HuH-7 (cell line): ENCODE measurements around the gene BCL2L12.

Experiments
- DNase-seq: peaks from one replicate; pipeline ENCODE4 v3.0.0; 2011; ENCODE audit warnings: low spot score

Gene BCL2L12

GRCh38 chr19:49642492-49643035, 23.2 kb upstream of the BCL2L12 start:
- DNase-seq: no peak

DNA sequence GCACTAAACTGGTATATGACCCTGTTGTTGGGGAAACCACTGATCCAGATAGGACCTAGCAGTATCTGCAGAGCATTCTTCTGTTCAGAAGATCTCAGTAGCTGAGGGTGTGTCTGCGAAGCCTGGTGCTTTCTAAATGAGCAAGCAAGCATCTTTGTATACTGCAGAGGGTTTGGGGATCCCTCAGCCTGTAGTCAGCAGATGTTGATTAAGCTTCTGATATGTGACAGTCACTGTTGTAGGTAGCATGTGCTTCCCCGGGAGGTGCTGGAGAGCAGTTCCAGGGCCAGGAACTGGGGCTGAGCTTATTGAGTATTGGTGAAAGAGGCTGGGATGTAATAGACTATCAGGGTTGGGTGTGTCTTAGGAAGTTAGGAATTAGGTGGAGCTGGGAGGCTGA, 22.3 kb upstream of the BCL2L12 start:
- no peak for DNase-seq

DNA sequence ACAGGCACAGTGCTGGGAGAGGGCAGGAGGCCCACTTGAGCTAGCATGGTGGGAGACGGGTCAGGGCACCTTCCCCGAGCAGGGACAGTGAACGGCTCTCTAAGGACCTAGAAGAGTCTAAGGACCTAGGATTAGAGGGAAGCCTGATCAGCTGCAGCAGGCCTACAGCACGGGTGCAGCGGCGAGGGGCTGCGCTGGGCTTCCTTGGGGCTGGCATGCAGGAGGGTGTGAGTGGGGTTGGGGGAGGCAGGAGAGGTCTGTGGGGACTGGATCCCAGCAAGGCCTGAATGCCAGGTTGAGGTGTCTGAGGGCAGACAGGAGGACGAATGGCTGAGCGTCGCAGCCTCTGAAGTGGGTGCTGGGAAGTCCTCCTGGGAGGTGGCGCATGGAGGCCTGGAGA, 20.1 kb upstream of the BCL2L12 start:
- DNase-seq: no peak

- DNase-seq: no peak
Measured at GRCh38 chr19:49645995-49646394, 19.7 kb upstream of the BCL2L12 start.

DNA sequence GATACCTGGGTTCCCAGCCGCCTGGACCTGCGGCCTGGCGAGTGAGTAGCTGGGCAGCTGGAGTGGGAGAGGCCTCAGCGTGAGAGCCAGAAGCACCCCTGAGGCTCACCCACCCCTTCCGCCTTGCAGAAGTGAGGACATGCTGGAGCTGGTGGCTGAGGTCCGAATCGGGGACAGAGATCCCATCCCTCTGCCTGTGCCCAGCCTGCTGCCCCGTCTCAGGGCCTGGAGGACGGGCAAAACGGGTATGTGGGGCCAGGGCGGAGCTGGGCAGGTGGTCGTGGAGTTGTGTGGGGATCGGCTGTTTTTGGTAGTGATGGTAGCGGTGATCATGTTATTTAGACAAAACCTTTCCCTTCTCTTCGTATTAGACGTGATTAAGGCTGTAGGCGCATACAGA, 19.1 kb upstream of the BCL2L12 start:
- DNase-seq: no peak

DNA sequence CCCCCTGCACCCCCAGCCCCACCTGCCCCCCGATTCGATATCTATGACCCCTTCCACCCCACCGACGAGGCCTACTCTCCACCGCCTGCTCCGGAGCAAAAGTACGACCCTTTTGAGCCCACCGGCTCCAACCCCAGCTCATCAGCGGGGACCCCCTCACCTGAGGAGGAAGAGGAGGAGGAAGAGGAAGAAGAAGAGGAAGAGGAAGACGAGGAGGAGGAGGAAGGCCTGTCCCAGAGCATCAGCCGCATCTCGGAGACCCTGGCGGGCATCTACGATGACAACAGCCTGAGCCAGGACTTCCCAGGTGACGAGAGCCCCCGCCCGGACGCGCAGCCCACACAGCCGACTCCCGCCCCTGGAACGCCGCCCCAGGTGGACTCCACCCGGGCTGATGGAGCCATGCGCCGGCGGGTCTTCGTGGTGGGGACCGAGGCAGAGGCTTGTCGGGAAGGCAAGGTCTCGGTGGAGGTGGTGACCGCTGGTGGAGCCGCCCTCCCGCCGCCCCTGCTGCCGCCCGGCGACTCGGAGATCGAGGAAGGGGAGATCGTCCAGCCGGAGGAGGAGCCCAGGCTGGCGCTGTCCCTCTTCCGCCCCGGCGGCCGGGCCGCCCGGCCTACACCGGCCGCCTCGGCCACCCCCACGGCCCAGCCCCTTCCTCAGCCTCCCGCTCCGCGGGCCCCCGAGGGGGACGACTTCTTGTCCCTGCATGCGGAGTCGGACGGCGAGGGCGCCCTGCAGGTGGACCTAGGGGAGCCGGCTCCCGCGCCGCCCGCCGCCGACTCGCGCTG, 14.5 kb upstream of the BCL2L12 start:
- no peak for DNase-seq

GRCh38 chr19:49651820-49652550, 13.7 kb upstream of the BCL2L12 start:
- no peak for DNase-seq

DNA sequence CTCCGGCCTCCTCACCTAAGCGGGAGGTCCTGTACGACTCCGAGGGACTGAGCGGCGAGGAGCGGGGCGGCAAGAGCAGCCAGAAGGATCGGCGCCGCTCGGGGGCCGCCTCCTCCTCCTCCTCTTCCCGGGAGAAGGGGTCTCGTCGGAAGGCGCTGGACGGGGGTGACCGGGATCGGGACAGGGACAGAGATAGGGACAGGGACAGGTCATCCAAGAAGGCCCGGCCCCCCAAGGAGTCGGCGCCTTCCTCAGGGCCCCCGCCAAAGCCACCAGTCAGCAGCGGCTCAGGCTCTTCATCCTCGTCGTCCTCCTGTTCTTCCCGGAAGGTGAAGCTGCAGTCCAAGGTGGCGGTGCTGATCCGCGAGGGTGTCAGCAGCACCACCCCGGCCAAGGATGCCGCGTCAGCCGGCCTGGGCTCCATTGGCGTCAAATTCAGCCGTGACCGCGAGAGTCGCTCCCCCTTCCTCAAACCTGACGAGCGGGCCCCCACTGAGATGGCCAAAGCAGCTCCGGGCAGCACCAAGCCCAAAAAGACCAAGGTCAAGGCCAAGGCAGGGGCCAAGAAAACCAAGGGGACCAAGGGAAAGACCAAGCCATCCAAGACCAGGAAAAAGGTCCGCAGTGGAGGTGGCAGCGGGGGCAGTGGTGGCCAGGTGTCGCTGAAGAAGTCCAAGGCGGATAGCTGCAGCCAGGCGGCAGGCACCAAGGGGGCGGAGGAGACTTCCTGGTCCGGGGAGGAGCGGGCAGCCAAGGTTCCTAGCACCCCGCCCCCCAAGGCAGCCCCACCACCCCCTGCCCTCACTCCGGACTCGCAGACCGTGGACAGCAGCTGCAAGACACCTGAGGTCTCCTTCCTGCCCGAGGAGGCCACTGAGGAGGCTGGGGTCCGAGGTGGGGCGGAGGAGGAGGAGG, 12.9 kb upstream of the BCL2L12 start:
- DNase-seq: no peak

- no peak for DNase-seq
Measured at GRCh38 chr19:49653466-49653806, 12.3 kb upstream of the BCL2L12 start.

DNA sequence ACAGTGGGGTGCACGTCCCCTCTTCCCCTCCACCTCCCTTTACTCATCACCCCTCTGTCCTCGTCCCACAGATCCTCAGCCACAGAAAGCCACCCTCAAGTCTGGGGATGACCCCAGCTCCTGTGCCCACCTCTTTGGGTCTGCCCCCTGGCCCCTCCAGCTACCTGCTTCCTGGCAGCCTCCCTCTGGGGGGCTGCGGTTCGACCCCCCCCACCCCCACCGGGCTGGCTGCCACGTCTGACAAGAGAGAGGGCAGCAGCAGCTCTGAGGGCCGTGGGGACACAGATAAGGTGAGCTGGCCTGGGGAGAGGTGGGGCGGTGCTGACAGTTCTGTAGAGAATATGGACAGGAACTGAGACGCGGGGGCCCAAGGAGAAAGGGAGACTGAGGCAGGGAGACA, 11.2 kb upstream of the BCL2L12 start:
- DNase-seq: no peak

DNA sequence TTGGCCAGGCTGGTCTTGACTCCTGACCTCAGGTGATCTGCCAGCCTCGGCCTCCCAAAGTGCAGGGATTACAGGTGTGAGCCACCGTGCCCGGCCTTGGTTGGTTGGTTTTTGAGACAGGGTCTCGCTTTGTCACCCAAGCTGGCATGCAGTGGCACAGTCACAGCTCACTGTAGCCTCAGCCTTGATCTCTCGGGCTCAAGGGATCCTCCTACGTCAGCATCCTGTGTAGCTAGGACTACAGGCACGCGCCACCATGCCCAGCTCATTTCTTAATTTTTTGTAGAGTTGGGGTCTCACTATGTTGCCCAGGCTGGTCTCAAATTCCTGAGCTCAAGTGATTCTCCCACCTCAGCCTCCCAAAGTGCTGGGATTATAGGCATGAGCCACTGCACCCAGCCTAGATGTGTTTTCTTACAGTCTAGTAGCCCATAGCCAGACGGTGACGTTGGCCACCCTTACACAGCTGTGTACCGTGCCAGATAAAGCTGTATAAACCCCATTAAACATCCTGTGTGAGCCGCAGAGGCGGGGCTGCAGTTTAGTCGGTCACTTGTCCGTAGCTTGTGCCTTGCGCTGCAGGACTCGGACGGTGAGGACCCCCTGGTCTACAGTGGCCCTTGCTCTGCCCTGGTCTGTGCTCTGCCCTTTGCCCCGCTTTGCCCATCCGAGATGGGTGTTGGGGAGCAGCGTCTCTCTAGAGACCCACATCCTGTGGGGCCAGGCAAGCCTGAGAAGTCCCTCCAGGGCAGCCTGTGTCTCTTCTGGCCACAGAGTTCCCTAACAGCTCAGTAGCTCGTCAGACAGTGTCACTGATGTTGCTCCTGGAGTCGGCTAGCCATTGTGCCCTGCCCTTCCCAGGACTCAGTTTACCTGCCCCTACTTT, 9.9 kb upstream of the BCL2L12 start:
- DNase-seq: no peak

- no peak for DNase-seq
Measured at GRCh38 chr19:49656456-49657109, 9.2 kb upstream of the BCL2L12 start.

- DNase-seq: no peak
Measured at GRCh38 chr19:49657493-49658138, 8.1 kb upstream of the BCL2L12 start.

- DNase-seq: no peak
Measured at GRCh38 chr19:49658139-49658517, 7.6 kb upstream of the BCL2L12 start.

DNA sequence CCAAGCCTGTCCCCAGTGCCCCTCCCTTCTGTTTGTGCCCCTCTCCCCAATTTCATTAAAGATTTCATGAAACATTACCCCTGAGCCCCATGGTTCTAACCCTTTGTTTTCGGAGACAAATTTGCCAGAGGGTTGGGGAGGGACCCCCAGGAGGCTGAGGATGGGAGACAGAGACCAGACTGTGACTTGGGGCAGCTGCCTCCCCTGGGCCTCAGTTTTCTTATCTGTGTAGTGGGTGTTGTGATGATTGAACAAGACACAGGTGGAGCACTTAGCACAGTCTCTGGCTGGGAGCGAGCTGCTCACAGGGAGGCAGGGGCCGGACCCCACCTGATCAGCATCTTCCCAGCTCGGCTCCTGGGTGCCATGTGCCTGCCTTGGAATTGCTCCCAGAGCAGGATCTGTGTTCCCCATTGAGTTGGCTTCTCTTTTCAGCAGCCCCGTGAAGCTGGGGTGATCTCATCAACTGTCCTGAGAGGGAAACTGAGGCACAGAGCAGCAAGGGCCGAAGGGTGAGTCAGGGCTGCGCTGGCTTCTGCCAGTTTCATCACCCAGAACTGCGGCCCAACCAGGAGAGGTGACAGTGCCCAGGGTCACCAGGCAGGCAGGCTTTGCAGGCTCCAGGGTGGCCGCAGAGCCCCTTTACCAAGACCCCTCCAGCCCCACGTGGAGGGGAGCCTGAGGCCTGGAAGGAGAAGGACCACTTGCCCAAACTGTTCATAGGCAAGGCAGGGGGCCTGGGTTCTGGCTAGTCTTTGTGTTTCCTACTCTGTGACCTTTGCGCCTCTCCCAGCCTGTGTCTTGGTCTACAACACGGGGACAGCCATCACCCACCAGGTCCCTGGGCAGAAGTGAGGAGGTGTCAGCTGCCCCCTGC, 6.9 kb upstream of the BCL2L12 start:
- no peak for DNase-seq

DNA sequence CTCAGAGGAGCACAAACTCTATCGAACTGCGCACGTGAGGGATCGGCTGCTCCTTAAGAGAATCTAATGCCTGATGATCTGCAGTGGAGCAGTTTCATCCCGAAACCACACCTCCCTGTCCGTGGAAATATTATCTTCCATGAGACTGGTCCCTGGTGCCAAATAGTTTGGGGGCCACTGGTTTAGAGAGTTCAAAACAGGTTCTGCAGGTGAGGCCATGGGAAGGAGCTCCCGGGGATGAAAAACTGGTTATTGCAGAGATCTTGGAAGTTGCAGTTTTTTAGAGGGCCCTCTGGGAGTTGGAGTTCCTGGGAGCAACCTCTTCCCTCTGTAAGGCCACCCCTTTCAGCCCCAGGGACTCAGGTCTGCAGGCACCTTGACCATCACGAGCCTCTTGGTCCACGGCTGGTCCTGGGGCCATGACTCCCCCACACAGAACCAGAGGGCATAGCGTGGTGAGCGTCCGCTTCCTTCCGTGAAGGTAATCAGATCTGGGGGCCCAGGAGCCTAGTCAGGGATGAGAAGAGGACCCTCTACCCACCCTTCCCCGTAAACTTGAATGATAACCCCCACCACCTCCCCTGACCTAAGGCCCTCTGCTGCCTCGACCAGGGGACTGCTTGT, 5.3 kb upstream of the BCL2L12 start:
- no peak for DNase-seq

- no peak for DNase-seq
Measured at GRCh38 chr19:49662011-49662410, 3.7 kb upstream of the BCL2L12 start.

DNA sequence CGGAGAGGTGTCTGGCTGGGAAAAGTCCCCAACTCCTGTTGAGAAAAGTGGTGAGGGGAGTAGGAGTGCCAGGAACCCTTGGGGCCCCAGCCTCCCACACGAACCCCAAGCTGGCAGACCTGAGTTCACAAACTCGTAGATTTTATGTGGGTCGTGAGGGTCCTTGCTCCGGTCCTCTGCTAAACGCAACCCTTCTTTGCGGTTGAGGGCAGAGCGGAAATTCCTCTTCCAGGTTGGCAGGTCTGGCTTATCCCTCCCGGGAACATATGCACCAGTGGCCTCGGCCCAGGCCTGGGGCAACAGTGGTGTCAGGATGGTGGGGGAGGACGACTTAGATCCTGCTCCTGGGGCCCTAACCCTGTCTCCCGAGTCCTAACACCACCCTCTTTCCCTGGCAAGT, 2.5 kb upstream of the BCL2L12 start:
- DNase-seq: no peak
